ENCODE data around the gene SLC25A26.

DNA sequence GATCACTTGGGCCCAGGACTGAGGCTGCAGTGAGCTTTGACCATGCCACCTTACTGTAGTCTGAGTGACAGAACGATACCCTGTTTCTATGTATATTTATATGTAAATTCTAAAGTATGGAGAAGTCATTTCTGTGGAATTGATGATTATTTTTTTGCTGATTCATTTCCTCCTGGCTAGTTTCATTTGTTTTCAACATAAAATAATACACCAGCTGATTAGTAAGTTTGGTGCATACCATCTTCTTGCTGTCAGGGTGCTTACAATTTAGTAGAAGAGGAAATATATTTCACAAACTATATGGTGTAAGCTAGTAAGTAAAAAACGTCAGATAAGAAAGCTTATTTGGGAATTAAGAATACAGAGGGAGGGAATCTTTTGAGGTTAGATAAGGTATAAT lies 36.0 kb downstream of the SLC25A26 start:
- TF ChIP-seq, protein P1, sequence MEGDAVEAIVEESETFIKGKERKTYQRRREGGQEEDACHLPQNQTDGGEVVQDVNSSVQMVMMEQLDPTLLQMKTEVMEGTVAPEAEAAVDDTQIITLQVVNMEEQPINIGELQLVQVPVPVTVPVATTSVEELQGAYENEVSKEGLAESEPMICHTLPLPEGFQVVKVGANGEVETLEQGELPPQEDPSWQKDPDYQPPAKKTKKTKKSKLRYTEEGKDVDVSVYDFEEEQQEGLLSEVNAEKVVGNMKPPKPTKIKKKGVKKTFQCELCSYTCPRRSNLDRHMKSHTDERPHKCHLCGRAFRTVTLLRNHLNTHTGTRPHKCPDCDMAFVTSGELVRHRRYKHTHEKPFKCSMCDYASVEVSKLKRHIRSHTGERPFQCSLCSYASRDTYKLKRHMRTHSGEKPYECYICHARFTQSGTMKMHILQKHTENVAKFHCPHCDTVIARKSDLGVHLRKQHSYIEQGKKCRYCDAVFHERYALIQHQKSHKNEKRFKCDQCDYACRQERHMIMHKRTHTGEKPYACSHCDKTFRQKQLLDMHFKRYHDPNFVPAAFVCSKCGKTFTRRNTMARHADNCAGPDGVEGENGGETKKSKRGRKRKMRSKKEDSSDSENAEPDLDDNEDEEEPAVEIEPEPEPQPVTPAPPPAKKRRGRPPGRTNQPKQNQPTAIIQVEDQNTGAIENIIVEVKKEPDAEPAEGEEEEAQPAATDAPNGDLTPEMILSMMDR (IDR thresholded peaks at IDR 0.05) = no peak
- TF ChIP-seq POLR2AphosphoS5 (IDR thresholded peaks at IDR 0.05) = no peak
- no peak for TF ChIP-seq POLR2A (IDR thresholded peaks at IDR 0.05)

All from transverse colon (tissue), 4 donors.